DOHH2 (cell line): ENCODE measurements around the gene P4HB.

Experiments used
- H3F3A ChIP-seq: fragments of 200-600 bp; sonication (generic), shearing (Covaris generic); 2 replicates; pipeline ENCODE4 v1.6.0; 2016; ENCODE audit warnings: antibody characterized with exemption, mild to moderate bottlenecking; ENCODE audit not compliant: control insufficient read depth, insufficient read depth
- H3K27ac ChIP-seq: fragments of 200-600 bp; sonication (generic); 2 replicates; pipeline ENCODE4 v1.5.1; 2014; ENCODE audit warnings: low read depth, mild to moderate bottlenecking, low read length, moderate library complexity
- H3K27me3 ChIP-seq: fragments of 200-600 bp; sonication (generic); 2 replicates; pipeline ENCODE4 v1.6.1; 2014; ENCODE audit warnings: mild to moderate bottlenecking, low read length, mixed read lengths; ENCODE audit not compliant: control insufficient read depth
- H3K36me3 ChIP-seq: fragments of 200-600 bp; sonication (generic); 2 replicates; pipeline ENCODE4 v1.6.1; 2014; ENCODE audit warnings: mild to moderate bottlenecking, low read length, moderate library complexity, mixed read lengths; ENCODE audit not compliant: control insufficient read depth
- H3K4me1 ChIP-seq: fragments of 200-600 bp; sonication (generic); 2 replicates; pipeline ENCODE4 v1.6.1; 2014; ENCODE audit warnings: mild to moderate bottlenecking, low read length, mixed read lengths; ENCODE audit not compliant: control insufficient read depth
- H3K4me2 ChIP-seq: fragments of 200-600 bp; sonication (generic); 2 replicates; pipeline ENCODE4 v1.6.0; 2014; ENCODE audit warnings: mild to moderate bottlenecking, low read length, moderate library complexity
- H3K4me3 ChIP-seq: fragments of 200-600 bp; sonication (generic); 2 replicates; pipeline ENCODE4 v1.5.1; 2014; ENCODE audit warnings: mild to moderate bottlenecking, low read length, mixed read lengths
- H3K79me2 ChIP-seq: fragments of 200-600 bp; sonication (generic); 2 replicates; pipeline ENCODE4 v1.6.1; 2014; ENCODE audit warnings: mild to moderate bottlenecking, low read length, mixed read lengths; ENCODE audit not compliant: control insufficient read depth
- H3K9me2 ChIP-seq: fragments of 200-600 bp; sonication (generic); replicated peaks from 2 replicates; pipeline ENCODE4 v1.6.1; 2014; ENCODE audit warnings: mild to moderate bottlenecking, low read length, mixed read lengths; ENCODE audit not compliant: control insufficient read depth
- H3K9me3 ChIP-seq: fragments of 200-600 bp; sonication (generic); 2 replicates; pipeline ENCODE4 v1.6.1; 2014; ENCODE audit warnings: antibody characterized with exemption, low read length, mixed read lengths; ENCODE audit not compliant: control insufficient read depth, insufficient read depth
- H4K20me1 ChIP-seq: fragments of 200-600 bp; sonication (generic); 2 replicates; pipeline ENCODE4 v1.6.0; 2014; ENCODE audit warnings: low read depth, mild to moderate bottlenecking, antibody characterized with exemption, low read length, moderate library complexity; ENCODE audit not compliant: control insufficient read depth, insufficient read depth
- CTCF ChIP-seq: fragments of 200-600 bp; sonication (generic); IDR thresholded peaks from one replicate; pipeline ENCODE4 v1.5.1; 2014; ENCODE audit warnings: antibody characterized with exemption, mild to moderate bottlenecking, low read depth, low read length; ENCODE audit not compliant: poor library complexity, severe bottlenecking
- EZH2phosphoT487 ChIP-seq: fragments of 200-600 bp; sonication (generic); IDR thresholded peaks from 2 replicates; pipeline ENCODE4 v1.6.1; 2017; ENCODE audit warnings: borderline replicate concordance, mild to moderate bottlenecking, antibody characterized with exemption, low read length, moderate library complexity, mixed read lengths

The P4HB gene

GRCh38 chr17:81802856-81803643 is 57.3 kb downstream of the P4HB start:
- Histone ChIP-seq H3K4me2 (no peak overlapping the region), H3K4me3 (no peak overlapping the region), H3K27me3 (peaks cover 12% of the 10 kb centered on the region), H3K36me3 (no peaks in the 10 kb centered on the region), H3F3A (no peaks in the 10 kb centered on the region), H3K79me2 (no peaks in the 10 kb centered on the region), H3K9me2 (no peaks in the 10 kb centered on the region), H3K27ac (no peak overlapping the region), H3K9me3 (no peaks in the 10 kb centered on the region), H4K20me1 (no peaks in the 10 kb centered on the region), H3K4me1 (no peaks in the 10 kb centered on the region)
- TF ChIP-seq EZH2phosphoT487 (no peak), CTCF (no peak)

- H3K27me3 ChIP-seq, result 0 out of 2 replicates have a peak, but pooled peaks cover 4% of the 10 kb centered on the region
- H3K4me3 ChIP-seq, result no peak overlapping the region
- TF ChIP-seq EZH2phosphoT487, result no peak
- TF ChIP-seq CTCF, result no peak
- H3F3A ChIP-seq, result no peaks in the 10 kb centered on the region
- no peak overlapping the region for H3K4me2 ChIP-seq
- H3K27ac ChIP-seq, result no peak overlapping the region
- H4K20me1 ChIP-seq, result no peaks in the 10 kb centered on the region
- no peaks in the 10 kb centered on the region for H3K9me2 ChIP-seq
- no peaks in the 10 kb centered on the region for H3K9me3 ChIP-seq
- H3K36me3 ChIP-seq, result no peaks in the 10 kb centered on the region
- H3K79me2 ChIP-seq, result no peaks in the 10 kb centered on the region
- H3K4me1 ChIP-seq, result no peaks in the 10 kb centered on the region
Measured at GRCh38 chr17:81802048-81802758, 58.1 kb downstream of the P4HB start.

GRCh38 chr17:81801327-81801726 is 59.0 kb downstream of the P4HB start:
- no peaks in the 10 kb centered on the region for H3K4me1 ChIP-seq
- H3K79me2 ChIP-seq, result no peaks in the 10 kb centered on the region
- no peaks in the 10 kb centered on the region for H3K9me3 ChIP-seq
- no peaks in the 10 kb centered on the region for H3K36me3 ChIP-seq
- H3K4me3 ChIP-seq, result no peak overlapping the region
- no peak for TF ChIP-seq CTCF
- H3F3A ChIP-seq, result no peaks in the 10 kb centered on the region
- 0 out of 2 replicates have a peak, but pooled peaks cover 1% of the 10 kb centered on the region for H3K27me3 ChIP-seq
- no peaks in the 10 kb centered on the region for H4K20me1 ChIP-seq
- no peak overlapping the region for H3K27ac ChIP-seq
- H3K9me2 ChIP-seq, result no peaks in the 10 kb centered on the region
- H3K4me2 ChIP-seq, result no peak overlapping the region
